CMK (cell line): Measurements from ENCODE around the gene ZNF783.

Experiments
- DNase-seq: peaks from one replicate; pipeline ENCODE4 v3.0.0-alpha.2; 2010; ENCODE audit warnings: low read depth

The ZNF783 gene

GRCh38 chr7:149281508-149282330 is 19.7 kb downstream of the ZNF783 start:
- DNase-seq, result no peak

- no peak for DNase-seq
Measured at GRCh38 chr7:149282331-149282655, 20.3 kb downstream of the ZNF783 start.

- DNase-seq, result no peak
Measured at GRCh38 chr7:149283321-149283720, 21.3 kb downstream of the ZNF783 start.

GRCh38 chr7:149284343-149284742 is 22.3 kb downstream of the ZNF783 start:
- no peak for DNase-seq

GRCh38 chr7:149284850-149285585 is 23.0 kb downstream of the ZNF783 start:
- peak; percentile 67 for DNase-seq

GRCh38 chr7:149285603-149286002 is 23.6 kb downstream of the ZNF783 start:
- no peak for DNase-seq

GRCh38 chr7:149286811-149287400 is 24.9 kb downstream of the ZNF783 start:
- DNase-seq, result no peak

GRCh38 chr7:149287622-149288021 is 25.6 kb downstream of the ZNF783 start:
- no peak for DNase-seq

- no peak for DNase-seq
Measured at GRCh38 chr7:149289262-149289661, 27.3 kb downstream of the ZNF783 start.

GRCh38 chr7:149289856-149290255 is 27.9 kb downstream of the ZNF783 start:
- DNase-seq, result no peak

- DNase-seq, result no peak
Measured at GRCh38 chr7:149291036-149291780, 29.2 kb downstream of the ZNF783 start.

- no peak for DNase-seq
Measured at GRCh38 chr7:149291781-149292461, 29.9 kb downstream of the ZNF783 start.

- DNase-seq, result no peak
Measured at GRCh38 chr7:149292462-149292823, 30.4 kb downstream of the ZNF783 start.

GRCh38 chr7:149293338-149293737 is 31.3 kb downstream of the ZNF783 start:
- DNase-seq, result no peak

- no peak for DNase-seq
Measured at GRCh38 chr7:149293946-149294633, 32.1 kb downstream of the ZNF783 start.

GRCh38 chr7:149294634-149295480 is 32.9 kb downstream of the ZNF783 start:
- DNase-seq, result no peak

GRCh38 chr7:149295481-149295850 is 33.5 kb downstream of the ZNF783 start:
- DNase-seq, result no peak

GRCh38 chr7:149296368-149296767 is 34.4 kb downstream of the ZNF783 start:
- no peak for DNase-seq

GRCh38 chr7:149297034-149297755 is 35.2 kb downstream of the ZNF783 start:
- DNase-seq, result no peak
